ENCODE results near the gene PRR20E.

DNA sequence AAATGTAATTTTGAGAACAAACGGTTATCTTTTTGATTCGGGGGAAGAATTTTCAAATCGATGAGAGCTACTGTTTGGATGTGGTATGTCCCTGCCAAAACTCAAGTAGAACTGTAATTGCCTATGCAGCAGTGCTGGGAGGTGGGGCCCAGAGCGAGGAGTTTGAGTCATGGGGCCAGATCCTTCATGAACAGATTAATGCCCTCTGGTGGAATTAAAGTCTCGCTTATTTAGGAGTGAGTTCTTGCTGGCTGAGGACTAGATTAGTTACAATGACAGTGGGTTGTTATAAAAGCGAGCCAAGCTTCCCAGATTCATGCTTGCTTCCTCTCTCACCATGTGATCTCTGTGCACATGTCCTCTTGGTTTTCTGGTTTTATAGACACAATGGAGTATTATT is 38.1 kb upstream of the PRR20E start:
- TF ChIP-seq, protein P1, sequence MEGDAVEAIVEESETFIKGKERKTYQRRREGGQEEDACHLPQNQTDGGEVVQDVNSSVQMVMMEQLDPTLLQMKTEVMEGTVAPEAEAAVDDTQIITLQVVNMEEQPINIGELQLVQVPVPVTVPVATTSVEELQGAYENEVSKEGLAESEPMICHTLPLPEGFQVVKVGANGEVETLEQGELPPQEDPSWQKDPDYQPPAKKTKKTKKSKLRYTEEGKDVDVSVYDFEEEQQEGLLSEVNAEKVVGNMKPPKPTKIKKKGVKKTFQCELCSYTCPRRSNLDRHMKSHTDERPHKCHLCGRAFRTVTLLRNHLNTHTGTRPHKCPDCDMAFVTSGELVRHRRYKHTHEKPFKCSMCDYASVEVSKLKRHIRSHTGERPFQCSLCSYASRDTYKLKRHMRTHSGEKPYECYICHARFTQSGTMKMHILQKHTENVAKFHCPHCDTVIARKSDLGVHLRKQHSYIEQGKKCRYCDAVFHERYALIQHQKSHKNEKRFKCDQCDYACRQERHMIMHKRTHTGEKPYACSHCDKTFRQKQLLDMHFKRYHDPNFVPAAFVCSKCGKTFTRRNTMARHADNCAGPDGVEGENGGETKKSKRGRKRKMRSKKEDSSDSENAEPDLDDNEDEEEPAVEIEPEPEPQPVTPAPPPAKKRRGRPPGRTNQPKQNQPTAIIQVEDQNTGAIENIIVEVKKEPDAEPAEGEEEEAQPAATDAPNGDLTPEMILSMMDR (conservative IDR thresholded peaks at IDR 0.05; ENCODE audit: low read length) = no peak
- TF ChIP-seq EZH2phosphoT487 (IDR thresholded peaks at IDR 0.05; ENCODE audit: borderline replicate concordance) = no peak
